ENCODE measurements around the gene MYO10.
A peak's percentile ranks its signal among the peaks of the same experiment; 100 is the strongest.

MYO10 gene

DNA sequence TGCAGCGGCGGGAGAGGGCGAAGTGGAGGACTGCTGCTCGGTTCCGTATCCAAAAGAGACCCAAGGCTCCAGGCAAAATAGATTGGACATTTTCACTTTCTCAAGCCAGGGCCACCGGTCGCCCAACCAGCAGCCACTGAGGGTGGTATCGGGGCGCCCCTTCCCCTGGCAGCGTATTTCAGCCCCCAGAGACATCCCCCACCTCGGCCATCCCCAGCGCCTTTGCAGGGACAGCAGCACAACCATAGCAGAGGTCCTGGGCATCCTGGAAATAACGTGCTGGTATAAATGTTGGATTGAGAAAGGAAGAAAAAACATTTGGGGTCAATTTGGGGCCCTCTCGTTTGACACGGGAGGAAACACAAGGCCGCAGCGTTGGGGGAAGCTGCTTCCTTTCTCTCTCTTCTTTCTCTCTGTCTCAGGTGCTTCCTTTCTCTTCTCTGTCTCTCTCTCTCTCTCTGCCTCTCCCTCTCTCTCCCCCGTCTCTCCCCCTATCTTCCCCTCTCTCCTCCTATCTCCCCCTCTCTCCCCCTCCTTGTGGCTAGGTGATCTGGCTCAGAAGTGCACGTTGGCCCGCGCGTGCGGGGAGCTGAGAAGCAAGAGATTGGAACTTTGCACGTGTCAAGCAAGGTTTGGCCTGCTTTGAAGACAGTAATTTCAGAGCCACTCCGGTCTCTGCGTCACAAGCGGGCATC lies 318.7 kb downstream of the MYO10 start:
- peak; percentile 47 for DNase-seq (ENCODE audit: low read depth)

DNA sequence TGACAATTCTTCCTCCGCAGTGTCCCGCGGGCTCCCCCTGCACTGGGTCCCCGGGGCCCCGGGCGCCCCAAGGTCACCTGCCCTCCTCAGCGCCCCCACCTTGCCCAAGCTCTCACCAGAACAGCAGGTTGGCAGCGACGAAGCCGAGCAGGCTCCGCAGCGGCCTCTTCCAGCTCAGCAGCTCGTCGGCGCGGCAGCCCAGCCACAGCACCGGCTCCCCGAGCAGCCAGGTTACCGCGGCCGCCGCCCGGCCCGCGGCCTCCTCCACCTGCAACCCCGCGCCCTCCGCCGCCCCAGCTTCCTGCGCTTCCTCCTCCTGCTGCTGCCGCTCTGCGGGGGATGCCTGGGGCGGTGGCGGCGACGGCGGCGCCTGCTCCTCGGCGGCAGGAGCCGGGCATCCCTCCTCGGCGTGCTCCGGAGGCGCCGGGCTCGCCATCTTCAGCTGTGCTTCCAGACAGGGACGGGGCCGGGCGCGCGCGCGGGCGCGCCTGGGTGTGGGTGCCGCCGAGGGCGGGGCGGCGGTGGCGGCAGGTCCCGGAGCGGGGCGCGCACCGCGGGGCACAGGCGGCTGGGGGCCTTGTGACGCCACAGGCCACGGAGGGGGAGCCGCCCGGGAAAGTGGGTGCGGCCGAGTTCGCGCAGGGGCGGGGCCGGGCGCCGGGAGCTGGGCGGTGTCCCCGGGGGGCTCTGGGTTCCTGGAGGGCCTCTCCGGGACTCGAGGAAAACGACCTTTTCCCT lies 319.4 kb downstream of the MYO10 start, which contains the start of gene RETREG1:
TSS of gene RETREG1 (minus strand) at position 462 of the 738 bp plus-strand sequence. CDS start at position 436, 26 bp downstream.
- DNase-seq (ENCODE audit: low read depth): peak; percentile 86

DNA sequence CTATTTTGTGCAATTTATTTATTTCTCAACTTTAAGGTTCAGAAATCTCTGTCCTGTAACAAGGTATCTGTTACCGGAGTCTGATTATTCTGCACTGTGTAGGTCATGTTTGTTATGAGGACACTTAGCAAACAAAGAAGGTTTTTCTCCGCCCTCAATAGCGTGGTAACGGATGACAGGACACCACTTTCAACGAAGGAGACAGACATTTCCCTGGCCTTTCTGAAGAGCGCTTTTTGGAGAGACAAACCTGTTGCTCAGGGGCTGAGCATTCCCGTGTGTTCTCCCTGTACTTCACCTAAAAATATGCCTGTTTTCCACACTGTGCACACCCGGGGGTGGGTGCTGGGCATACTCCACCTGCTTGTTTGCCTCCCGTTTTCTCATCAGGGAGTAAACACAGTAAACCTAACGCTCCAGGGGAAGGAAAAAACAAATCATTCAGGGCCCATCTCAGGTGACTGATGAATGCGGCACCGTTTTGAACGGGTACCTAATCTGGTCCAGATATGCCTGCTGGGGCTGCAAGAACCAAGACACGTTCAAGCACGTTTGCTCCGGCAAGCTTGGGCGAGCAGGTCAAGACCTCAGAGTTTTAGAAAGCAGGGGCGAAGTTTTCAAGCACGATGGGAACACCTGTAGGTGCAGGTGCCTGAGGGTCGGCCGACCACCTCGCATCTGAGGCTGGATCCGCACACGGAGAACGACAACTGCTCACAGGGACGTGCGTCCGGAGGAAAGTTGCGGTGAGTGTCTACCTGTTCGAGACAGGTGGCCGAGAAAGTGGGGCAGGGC lies 320.1 kb downstream of the MYO10 start:
- no peak for DNase-seq (ENCODE audit: low read depth)

DNA sequence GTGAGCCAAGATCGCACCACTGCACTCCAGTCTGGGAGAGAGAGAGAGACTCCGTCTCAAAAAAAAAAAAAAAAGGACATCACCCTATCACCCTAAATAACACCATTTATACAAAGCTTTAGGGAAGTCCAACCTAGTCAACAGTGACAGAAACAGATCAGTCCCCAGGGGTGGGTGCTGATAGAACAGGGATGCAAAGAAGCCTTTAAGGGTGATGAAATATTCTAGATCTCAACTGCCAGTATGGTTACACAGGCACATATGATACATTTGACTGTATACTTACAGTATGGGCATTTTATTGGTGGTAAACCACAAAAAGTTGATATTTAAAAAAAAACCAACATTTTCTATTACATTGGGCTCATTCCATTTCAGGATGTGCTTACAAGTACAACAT lies 324.1 kb downstream of the MYO10 start:
- no peak for DNase-seq (ENCODE audit: low read depth)

Data from stimulated activated CD4-positive, alpha-beta T cell treated with anti-CD3 and anti-CD28 coated beads, Interleukin-2, amount 100 ng/mL, for 4 hours (primary cell).